GM19372 (cell line): ENCODE measurements around the gene PACS2.
"Not testable (repeated sequence)": the region's sequence is repeated elsewhere in the genome, so short reads cannot be mapped to it uniquely, and the experiment has no call there.

Source experiments
- ATAC-seq: cut with Tn5 transposase; IDR thresholded peaks from one replicate; pipeline ENCODE4 v1.9.1; 2021; ENCODE audit warnings: mild to moderate bottlenecking, low read depth, moderate library complexity; ENCODE audit not compliant: unreplicated experiment

The PACS2 gene

DNA sequence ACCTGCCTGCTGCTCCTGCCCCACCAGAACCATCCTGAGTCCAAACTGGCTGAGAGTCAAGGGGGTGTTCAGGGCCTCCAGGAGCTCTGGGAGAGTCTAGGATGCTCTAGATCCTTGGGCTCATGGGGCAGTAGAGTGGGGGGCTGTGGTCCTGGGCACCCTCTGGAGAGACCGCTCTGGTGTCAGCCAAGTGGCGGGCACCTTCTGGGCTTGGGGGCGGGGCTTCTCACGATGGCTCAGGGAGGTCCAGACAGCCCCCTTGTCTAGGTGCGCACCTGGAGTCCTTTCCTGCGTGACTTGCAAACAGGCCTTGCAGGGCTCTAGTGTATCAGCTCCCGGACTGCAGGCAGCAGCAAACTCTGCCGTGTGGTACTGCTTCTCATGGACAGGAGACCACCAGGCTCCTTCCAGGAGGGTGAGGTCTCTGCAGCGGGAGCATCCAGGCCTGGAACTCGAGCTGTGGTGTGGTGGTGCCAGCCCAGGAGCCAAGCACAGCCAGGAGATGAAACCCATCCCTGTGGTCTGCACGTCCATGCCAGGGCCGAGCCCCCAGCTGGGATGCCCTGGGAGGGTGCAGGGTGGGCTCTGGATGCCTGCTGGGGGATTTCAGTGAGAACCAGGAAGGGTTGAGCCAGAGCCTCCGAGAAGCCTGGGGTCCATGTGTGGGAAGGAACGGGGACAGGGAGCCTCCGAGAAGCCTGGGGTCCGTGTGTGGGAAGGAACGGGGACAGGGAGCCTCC, 15.0 kb downstream of the PACS2 start:
- ATAC-seq, result no peak

DNA sequence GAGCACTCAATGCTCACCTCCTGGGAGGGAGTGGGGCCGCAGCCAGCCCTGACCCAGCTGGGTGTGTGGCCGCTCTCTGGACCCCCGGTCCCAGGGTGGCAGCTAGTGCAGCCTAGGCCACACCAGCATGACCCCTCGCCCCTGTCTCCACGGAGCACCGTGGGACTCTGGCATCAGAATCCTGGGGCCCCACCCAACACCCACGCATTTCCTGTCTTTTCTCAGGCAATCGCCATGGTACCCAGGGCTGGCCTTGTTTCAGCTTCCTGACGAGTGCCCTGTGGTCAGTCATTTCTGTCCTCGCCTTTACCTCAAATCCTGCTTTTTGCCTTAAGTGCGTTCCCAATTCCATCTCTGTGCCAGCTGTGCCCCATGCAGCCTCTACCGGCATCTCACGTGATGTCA, 15.9 kb downstream of the PACS2 start:
- ATAC-seq, result no peak

DNA sequence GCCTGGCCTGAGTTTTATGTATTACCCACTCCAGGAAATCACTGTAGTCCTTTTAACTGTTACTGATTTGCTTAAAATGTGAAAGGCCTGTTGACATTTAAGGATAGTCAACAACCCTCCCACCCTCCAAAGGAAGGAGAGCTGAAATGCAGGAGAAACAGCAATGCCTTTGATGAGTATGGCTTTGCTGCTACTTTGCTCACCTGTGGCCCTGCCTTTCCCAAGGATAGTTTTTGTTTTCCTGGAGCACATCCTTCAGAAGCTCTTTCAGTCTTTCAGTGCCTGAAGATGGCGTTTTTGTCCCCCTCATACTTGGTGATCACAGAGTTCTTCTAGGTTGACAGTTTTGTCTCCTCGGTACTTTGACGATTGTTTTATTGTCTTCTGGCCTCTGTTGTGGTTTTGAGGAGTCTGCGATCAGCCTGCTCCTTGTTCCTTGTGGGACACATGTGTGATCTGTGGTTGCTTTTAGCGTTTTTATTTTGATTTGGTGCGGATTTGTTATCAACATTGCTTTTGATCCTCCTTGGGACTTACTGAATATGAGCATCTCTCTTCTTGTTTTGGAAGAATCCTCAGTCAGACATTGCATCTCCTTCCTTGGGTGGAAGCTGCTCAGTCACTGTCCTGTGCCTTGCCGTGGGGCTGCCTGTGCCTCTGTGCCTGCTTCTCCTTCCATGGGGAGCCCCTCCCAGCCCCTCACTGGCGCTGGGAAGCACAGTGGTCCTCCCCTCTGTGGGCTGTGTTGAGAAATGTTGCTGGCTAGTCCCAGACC, 17.2 kb downstream of the PACS2 start:
- no peak for ATAC-seq

DNA sequence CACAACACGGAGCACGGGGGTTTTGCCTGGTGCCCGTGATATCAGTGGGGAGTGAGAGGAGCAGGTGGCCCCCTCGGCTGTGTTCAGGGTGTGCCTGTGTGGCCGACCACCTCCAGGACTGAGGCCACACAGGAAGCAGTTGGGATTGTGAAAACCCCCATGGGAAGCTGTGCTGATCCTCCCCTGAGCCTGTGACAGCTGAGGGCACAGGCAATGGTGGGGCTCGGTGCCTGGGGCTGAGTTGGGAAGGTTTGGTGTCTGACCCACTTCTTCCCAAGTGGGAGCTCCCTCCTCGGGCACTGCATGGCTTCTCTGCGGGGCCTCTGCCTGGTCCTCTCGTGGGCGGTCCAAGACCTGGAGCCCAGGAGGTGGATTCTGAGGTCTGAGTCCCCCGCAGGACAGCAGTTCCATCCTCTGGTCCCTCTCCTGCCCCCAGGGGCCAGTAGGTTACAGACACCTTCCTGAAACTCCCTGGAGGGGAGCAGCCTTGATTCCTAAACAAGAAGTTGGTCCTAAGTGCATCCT, 17.9 kb downstream of the PACS2 start:
- ATAC-seq, result no peak

DNA sequence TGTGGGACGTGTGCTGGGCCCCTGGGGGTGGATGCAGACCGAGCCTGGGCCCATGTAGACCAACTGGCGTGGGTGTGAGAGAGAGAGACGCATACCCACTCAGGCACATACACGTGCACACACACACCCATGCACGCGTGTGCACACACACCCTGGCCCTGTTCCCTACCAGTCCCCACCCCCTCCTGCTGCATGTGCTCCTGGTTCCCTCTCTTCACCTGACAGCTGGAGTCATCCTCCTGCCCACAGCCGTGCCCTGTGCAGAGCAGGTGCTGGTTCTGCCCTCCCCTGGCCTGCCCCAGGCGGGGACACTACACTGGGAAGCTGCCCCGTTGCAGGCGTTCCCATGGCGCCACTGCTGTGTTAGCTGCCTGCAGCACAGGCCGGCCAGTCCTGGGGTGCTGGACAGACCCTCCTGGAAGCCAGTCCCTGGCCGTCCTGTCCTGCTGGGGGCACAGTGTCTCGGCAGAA, 18.5 kb downstream of the PACS2 start:
- ATAC-seq, result no peak

DNA sequence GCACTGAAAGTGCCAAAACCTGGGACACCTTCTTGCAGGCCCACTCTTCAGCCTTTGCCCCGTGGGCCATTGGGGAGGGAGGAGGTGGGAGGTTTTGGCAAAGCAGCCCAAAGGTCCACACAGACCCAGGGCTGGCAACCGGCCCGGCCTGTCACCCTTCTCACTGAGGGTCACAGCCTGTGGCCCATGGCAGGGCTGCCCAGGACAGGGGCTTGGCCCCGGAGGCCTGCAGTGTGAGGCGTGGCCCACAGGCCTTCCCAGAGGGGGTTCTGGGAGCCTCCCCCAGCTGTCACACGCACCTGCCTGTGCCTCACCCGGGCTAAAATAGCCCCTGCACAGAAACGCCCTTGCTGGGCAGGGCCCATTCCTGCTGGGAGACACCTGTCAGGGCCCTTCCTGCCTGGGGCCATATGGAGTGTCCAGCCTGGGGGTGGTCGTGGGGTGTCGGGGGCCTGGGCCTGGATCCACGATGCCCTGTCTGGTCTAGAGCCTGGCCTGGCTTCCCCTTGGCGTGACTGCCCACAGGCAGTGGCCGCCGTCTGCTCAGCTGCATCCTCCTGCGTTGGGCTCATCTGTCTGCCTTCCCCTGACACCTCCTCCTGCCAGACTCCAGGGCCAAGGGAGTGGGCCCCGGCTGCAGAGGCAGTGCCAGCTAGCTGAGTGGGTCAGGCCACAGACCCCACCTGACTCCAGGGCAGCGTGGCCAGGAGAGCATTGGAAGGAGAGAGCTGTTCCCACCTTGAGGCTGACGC, 19.2 kb downstream of the PACS2 start:
- ATAC-seq, result no peak

DNA sequence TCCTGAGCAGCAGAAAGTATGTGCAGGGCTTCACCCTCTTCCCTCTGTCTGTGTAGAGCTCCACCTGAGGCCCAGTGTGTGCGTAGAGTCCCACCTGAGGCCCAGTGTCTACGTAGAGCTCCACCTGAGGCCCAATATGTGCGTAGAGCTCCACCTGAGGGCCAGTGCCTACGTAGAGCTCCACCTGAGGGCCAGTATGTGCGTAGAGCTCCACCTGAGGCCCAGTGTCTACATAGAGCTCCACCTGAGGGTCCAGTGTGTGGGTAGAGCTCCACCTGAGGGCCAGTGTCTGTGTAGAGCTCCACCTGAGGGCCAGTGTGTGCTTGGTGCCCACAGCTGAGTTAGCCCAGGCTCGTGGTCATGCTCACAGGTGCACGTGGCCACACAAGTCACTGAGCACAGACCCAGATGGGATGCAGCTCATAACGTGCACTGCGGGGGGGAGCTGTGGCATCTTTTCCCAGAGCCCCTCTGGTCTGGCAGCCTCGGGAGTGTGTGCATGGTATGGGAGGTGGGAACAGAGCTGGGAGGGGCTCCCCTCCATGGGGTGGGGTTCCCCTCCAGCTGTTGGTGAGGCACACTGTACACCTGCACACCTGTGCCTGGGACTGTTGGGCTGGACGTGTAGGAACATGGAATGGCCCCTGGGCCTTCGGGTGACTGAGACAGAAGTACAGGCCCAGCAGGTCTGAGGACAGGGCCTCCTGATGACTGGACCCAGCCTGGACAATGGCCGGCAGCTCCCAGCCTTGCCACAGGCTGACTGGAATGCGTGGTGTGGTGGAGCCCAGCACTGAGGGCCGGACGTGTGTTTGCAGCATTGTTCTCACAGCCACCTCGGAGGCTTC, 20.1 kb downstream of the PACS2 start:
- no peak for ATAC-seq

DNA sequence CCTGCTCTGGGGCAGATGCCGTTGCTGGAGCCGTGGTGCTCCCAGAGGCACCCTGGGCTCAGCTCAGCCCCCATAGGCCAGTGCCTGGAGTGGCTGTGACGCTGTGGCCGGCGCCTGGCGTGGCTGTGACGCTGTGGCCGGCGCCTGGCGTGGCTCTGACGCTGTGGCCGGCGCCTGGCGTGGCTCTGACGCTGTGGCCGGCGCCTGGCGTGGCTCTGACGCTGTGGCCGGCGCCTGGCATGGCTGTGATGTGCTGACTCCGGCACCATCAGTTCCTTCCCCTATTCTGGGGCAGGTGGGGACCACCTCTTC, 20.6 kb downstream of the PACS2 start:
- not testable (repeated sequence) for ATAC-seq

DNA sequence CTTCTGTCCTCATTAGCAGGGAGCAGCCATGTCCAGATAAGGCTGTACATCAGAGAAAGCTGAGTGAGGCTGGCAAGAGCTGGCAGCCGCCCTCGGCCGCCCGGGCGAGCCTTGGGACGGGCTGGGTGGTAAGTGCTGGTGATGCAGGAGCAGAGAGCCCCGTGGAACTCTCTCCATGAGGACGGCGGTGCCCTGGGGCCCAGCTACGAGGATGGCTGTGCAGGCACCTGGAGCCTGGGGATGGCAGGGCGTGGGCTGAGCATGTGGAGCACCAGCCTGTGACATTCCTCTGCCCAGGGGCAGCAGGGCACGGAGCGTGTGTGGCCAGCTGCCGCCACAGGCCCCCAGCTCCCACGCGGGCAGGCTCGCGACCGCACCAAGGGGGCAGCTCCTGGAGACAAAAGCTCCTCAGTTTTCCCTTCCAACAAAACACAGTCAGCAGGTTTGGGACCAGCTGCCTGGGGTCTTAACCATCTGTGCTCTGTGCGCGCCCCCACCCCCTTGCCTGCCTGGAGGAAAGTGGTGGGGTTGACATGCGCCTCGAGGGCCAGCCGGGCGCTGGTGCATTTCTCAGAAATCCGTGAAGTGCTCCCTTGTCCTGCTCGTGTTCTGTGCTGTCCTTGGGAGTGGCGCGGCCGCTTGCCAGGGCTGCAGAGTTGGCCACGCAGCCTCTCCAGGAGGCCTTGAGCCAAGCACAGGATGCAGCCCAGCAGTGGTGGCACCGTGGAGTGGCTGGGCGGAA, 21.4 kb downstream of the PACS2 start:
- no peak for ATAC-seq

DNA sequence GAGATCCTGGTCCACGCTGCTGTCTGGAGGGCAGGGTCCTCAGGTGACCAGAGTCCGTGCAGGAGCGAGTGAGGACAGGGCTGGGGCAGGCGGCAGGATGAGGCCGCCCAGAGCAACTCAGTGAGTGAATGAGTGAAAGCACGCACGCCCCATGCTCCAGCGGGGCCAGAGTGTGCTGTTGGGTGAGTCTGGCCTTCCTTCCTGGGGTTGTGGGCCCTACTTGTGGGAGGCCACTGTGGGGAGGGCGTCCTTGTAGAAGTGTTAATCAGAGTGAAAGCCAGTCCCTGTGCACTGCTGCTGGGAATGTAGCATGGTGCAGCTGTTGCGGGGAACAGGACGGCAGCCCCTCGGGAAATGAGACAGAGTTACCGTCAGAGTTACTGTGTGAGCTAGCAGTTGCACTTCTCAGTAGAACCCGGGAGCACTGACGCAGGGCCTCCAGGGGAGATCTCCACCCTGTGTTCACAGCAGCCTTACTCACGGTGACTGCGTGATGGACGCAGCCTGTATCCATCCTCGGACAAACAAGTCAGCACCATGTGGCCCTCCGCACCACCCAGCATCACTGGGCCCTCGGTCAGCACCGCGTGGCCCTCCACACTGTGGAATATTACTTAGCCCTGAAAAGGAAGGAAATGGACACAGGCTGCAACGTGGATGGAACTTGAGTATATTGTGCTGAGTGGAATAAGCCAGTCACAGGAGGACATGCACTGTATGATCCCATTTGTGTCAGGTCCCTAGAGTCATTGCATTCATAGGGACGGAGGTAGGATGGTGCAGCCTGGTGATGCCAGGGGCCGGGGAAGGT, 22.1 kb downstream of the PACS2 start:
- ATAC-seq, result no peak

DNA sequence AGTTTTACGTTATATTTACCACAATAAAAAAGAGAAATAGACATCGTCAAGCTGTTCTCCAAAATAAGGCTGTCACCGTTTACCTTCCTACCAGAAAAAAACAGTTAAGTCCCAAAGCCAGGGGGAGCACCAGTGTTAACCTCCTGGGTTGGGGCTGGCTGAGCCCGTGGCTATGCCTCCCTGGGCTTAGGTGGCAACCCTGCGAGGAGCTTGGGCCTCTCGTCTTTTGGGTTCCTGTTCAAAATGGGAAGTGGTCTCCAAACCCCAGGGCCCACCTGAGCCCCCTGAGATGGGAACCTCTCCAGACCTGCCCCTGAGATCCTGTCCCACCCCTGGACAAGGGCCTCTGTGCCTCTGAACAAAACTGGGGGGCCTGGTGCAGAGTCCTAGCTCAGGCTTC, 22.9 kb downstream of the PACS2 start:
- ATAC-seq, result no peak

DNA sequence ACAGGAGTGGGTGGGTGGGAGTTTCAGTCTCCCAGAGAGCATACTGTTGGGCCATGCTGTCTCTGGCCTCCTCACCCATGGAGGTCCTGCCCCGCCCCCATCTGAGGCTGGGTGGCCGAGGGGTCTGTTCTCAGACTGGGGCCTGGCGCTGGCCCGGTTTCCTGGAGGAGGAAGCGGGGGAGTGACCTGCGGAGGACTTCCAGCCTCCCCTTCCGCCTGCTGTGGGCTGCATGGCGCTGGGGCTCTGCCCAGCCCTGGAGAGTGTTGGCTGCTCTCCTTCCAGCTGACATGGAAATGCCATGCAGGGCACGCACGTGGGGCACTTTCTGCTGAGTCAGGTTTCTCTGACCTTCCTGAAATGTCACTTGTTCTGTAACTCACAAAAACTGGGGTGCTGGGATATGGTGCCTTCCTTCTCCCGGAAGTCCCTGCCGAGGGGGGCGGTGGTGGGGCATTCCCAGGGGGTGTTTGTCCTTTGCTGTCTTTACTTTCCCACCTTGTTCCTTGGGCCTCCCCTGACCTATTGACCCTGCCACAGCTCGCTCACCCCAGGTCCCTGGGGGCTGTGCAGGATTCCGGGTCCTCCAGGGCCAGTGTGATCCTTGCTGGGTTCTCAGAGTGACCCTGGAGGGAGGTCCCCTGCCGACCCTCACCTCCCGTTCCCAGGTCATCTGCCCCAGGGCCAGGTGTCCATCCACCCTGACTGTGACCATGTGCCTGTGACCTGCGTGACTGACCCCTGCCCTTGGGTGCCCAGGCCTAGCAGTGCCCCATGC, 23.6 kb downstream of the PACS2 start:
- ATAC-seq, result no peak

DNA sequence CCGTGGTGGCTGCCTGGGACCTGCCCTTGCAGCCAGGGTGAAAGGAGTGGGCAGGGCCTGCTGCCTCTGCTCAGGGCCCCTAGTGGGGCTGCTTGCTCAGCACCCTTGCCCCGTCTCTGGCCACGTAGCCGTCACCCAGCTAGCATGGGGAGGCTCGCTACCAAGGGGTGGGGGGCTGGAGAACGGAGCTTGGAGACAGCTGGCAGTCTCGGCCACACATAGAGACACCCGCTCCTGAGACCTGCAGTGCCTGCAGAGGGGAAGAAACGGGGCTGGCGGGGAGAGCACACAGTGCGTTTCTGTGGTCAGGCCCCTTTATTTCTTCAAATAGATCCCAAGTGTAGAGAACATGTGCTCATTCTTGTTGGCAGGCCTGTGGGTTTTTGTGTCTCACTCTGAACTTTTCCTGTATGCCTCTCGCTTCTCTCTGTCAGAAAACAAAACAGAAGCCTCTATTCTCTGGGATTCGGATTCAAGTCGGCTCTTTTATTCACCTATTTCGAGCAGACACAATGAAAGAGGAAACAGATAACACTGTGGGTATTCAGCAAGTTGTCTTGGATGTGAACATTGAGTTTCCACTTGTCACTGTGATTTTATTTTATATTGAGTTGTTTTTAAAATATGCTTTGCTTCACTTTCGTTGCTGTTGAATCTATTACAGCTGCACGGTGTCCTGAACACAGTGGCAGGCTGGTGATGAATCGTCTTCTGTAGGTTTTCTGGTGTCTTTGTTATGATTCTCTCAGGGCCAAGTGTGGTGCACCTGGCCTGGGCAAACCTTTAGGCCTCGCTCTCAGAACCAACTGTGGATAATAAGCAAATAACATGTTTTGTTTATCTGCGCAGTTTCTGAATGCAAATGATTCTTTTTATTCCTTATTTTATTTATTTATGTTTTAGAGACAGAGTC, 26.5 kb downstream of the PACS2 start:
- ATAC-seq, result no peak

DNA sequence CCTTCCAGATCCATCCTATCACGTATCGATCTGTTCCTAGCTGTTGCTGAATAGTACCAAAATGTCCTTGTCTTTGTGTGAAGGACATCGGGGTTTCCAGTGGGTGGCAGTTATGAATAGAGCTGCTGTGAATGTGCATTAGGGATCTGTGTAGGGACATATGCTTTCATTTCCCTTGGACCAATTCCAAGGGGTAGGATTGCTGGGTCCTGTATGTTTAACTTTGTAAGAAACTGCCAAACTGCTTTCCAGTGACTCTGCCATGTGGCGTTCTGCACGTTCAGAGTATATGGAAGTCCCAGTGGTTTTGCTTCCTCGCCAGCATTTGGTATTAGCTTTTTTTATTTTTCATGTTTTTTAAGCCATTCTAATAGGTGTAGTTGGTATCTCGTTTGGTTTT, 28.6 kb downstream of the PACS2 start:
- ATAC-seq, result no peak

DNA sequence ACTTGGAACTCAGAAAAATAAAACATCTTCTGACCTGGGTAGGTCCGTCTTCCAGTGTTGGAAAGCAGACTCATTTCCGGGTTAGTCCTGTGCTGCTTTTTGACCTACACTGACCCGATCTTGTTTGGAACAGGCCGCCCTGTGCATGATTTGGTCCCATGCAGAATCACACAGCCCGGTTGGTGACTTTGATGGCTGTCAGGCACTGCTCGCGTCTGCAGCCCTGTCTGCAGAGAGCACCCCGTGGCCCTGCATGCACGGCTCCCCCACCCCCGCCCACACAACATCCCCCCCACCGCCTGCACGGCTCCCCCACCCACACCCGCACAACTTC, 31.6 kb downstream of the PACS2 start:
- ATAC-seq, result no peak

DNA sequence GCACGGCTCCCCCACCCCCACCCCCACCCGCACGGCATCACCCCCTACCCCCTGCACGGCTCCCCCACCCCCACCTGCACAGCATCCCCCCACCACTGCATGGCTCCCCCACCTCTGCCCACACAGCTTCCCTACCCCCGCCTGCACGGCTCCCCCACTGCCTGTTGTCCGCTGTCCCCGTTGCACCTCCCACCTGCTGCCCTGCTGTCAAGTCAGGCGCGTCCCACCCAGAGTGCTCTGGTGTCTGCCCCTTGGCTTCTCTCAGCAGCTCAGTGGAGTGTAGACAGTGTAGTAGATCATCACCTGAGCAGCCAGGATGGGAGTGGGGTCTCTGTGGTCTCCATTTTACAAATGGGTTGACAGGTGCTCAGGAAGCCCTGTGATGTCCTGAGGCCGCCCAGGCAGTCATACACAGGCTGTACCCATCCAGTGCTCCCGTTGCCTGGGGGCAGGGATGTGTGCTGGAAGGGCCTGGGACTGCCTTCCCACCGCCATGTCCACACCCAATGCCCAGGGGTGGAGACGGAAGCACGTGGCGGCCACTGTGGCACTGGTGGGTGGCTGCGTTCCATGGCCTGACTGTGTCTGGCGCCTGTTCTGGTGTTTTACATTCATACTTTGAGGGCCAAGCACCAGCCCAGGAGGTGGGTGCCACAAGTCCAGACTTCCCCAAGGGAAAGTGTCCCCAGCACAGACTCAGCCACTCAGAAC, 32.5 kb downstream of the PACS2 start:
- no peak for ATAC-seq

DNA sequence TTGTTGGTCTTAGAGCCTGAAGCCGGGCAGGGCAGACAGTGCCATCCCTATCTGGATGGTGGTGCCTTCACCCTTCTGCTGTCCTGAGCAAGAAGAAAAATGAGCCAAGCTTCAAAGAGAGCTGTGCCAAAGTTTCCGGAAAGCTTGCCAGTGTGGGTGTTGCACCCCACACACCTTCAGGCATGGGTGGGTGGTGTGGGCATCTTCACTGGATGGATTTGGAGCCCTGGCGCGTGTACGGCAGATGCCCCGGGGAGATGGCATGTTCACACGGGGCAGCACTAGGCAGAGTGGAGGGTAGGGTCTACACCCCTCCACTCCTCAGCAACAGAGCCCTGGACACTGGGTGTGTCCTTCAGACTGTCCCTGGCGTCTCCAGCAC, 33.0 kb downstream of the PACS2 start:
- no peak for ATAC-seq
